SK-N-MC (cell line): Measurements from ENCODE around the gene TRAPPC4.
"Not testable (repeated sequence)": the region's sequence is repeated elsewhere in the genome, so short reads cannot be mapped to it uniquely, and the experiment has no call there.

Source experiments
- DNase-seq: peaks from one replicate; pipeline ENCODE4 v3.0.0-alpha.2; 2011; ENCODE audit warnings: low read depth, low spot score
- H3K27ac ChIP-seq: fragments of 200-600 bp; sonication (generic); 2 replicates; pipeline ENCODE4 v1.5.1; 2016; ENCODE audit warnings: mixed run types
- H3K36me3 ChIP-seq: fragments of 200-600 bp; sonication (generic); 2 replicates; pipeline ENCODE4 v1.6.1; 2017; ENCODE audit warnings: antibody characterized with exemption, low read length, mixed read lengths; ENCODE audit not compliant: insufficient read depth
- H3K4me3 ChIP-seq: fragments of 200-600 bp; sonication (generic); 2 replicates; pipeline ENCODE4 v1.5.1; 2016
- H3K9ac ChIP-seq: fragments of 200-600 bp; sonication (generic); 2 replicates; pipeline ENCODE4 v1.8.0; 2017; ENCODE audit warnings: mixed run types, mixed read lengths; ENCODE audit not compliant: insufficient read length
- H3K9me3 ChIP-seq: fragments of 200-600 bp; sonication (generic); 2 replicates; pipeline ENCODE4 v1.6.1; 2017; ENCODE audit warnings: low read depth, mild to moderate bottlenecking, antibody characterized with exemption, low read length, moderate library complexity, mixed read lengths
- EZH2 ChIP-seq: fragments of 200-600 bp; sonication (generic); IDR thresholded peaks from one replicate; pipeline ENCODE4 v1.6.1; 2017; ENCODE audit warnings: antibody characterized with exemption
- FOXP2 ChIP-seq: optimal IDR thresholded peaks from 2 replicates; pipeline ENCODE3; 2011; ENCODE audit warnings: mild to moderate bottlenecking, moderate library complexity; ENCODE audit not compliant: insufficient read depth; ENCODE audit errors: extremely low read length, control extremely low read depth
- POLR2AphosphoS5 ChIP-seq: IDR thresholded peaks from 2 replicates; pipeline ENCODE4 v1.6.1; 2012; ENCODE audit warnings: mild to moderate bottlenecking, low read depth, low read length, borderline replicate concordance

Gene TRAPPC4, protein sequence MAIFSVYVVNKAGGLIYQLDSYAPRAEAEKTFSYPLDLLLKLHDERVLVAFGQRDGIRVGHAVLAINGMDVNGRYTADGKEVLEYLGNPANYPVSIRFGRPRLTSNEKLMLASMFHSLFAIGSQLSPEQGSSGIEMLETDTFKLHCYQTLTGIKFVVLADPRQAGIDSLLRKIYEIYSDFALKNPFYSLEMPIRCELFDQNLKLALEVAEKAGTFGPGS

GRCh38 chr11:119018074-119018938, at the start of gene TRAPPC4, which contains the start of gene RPS25:
TRAPPC4 (plus strand) TSS chr11:119018766; CDS start chr11:119018796, 30 bp downstream.
RPS25 (minus strand) TSS chr11:119018343; CDS start chr11:119018284, 59 bp downstream.
- peak; percentile 86 for TF ChIP-seq POLR2AphosphoS5
- peak; percentile 85 for TF ChIP-seq FOXP2
- no peak for TF ChIP-seq EZH2
- peaks cover 66% of the 10 kb centered on the region for H3K36me3 ChIP-seq
- peak within 1 kb of the TSS; percentile 93 for H3K27ac ChIP-seq
- no peaks in the 10 kb centered on the region for H3K9me3 ChIP-seq
- H3K9ac ChIP-seq: peak within 1 kb of the TSS; percentile 100
- DNase-seq: peak; percentile 86
- peak within 1 kb of the TSS; percentile 100 for H3K4me3 ChIP-seq

GRCh38 chr11:118969508-118969907, 49.1 kb upstream of the TRAPPC4 start:
- DNase-seq, H3K9ac ChIP-seq, H3K36me3 ChIP-seq, H3K27ac ChIP-seq, H3K4me3 ChIP-seq, H3K9me3 ChIP-seq: not testable (repeated sequence)

DNA sequence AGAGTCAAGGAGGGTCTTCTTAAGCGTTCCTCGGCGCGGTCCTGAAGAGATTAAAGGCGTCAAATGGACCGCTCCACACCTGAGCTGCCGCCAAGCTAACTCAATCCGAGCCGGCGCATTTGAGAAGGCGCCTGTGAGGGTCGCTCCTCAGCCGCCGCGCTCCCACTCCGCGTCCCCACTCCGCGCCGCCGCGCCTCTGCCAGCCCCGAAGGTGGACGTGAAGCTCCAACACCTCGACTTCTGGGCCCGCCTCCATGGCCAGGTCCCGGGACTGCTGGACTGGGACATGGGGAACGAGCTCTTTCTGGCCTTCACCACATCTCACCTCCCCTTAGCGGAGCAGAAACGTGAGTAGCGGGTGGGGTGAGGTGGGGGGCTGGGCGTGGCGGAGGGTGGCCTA, 46.9 kb upstream of the TRAPPC4 start, which contains the start of gene FOXR1:
FOXR1 (plus strand) TSS at position 116 of the 400 bp plus-strand sequence; CDS start at position 287, 171 bp downstream.
- Histone ChIP-seq H3K9me3 (no peaks in the 10 kb centered on the region), H3K9ac (no peak within 1 kb of the TSS), H3K27ac (no peak within 1 kb of the TSS), H3K36me3 (no peaks in the 10 kb centered on the region), H3K4me3 (no peak within 1 kb of the TSS)
- TF ChIP-seq EZH2: no peak
- no peak for TF ChIP-seq FOXP2
- TF ChIP-seq POLR2AphosphoS5: no peak
- DNase-seq: no peak

DNA sequence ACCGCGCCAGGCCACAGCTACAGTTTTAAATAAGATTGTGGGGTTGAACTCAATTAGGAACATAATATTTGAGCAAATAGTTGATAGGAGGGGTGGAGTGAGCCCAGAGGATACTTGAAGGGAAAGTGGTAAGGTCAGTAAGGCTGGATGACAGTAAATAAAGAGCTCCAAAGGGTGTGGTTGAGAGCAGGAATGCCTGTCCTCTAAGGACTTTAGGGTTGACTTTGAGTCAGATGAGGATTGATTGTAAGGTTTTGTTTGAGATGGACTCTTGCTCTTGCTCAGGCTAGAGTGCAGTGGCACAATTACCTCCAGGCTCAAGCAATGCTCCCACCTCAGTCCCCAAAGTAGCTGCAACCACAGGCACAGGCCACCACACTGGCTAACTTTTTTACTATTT, 44.6 kb upstream of the TRAPPC4 start:
- no peak for DNase-seq
- Histone ChIP-seq H3K4me3 (no peak overlapping the region), H3K9me3 (no peaks in the 10 kb centered on the region), H3K27ac (no peak overlapping the region), H3K9ac (no peak overlapping the region), H3K36me3 (no peaks in the 10 kb centered on the region)
- TF ChIP-seq FOXP2 (no peak), EZH2 (no peak), POLR2AphosphoS5 (no peak)

DNA sequence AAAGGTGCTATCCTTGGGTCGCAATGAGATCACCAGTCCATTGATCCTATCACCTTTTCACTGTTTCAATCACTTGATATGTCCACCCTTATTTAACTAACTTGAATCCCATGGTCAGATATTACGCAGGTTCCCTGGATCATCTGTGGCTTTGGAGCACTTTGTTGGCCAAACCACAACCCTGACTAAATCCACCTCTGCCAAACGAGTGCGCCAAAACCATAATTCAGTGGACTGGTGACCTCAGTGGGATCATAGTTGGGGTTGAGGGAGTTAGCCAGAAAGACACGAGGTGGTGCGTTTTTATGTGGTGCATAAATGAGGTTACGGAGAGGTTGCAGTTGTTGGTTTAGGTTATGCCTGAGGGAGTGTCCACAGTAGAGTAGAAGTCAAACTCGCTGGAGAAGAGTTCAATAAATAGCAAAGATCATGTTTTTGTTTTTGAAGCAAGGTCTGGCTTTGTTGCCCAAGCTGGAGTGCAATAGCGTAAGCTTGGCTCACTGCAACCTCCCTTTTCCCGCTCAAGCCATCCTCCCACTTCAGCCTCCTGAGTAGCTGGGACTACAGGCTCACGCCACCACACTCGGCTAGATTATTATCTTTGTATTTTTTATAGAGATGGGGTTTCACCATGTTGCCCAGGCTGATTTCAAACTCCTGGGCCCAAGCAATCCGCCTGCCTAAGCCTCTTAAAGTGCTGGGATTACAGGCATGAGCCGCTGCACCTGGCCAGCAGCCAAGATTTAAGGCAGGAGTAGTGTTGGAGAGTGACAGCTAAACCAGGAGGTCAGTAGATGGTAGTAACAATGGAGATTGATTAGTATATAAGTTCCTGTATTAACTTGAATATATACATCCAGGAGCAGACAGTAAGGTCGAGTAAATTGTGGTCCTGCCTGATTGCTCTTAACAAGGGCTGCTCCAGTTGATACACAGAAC, 42.5 kb upstream of the TRAPPC4 start:
- no peaks in the 10 kb centered on the region for H3K9me3 ChIP-seq
- no peak overlapping the region for H3K4me3 ChIP-seq
- no peak overlapping the region for H3K27ac ChIP-seq
- TF ChIP-seq POLR2AphosphoS5 (no peak), EZH2 (no peak), FOXP2 (no peak)
- H3K9ac ChIP-seq: no peak overlapping the region
- no peak for DNase-seq
- H3K36me3 ChIP-seq: no peaks in the 10 kb centered on the region

GRCh38 chr11:118979434-118979833, 39.1 kb upstream of the TRAPPC4 start:
- TF ChIP-seq EZH2 (no peak), POLR2AphosphoS5 (no peak), FOXP2 (no peak)

GRCh38 chr11:118980191-118980881, 38.2 kb upstream of the TRAPPC4 start:
- Histone ChIP-seq H3K9me3 (no peaks in the 10 kb centered on the region), H3K9ac (no peak overlapping the region), H3K4me3 (no peak overlapping the region), H3K27ac (no peak overlapping the region), H3K36me3 (no peaks in the 10 kb centered on the region)
- TF ChIP-seq FOXP2: no peak
- TF ChIP-seq EZH2: no peak
- TF ChIP-seq POLR2AphosphoS5: no peak
- DNase-seq: no peak

More at GRCh38 chr11:118979434-118979833, 39.1 kb upstream of the TRAPPC4 start:
- no peaks in the 10 kb centered on the region for H3K9me3 ChIP-seq
- H3K27ac ChIP-seq: no peak overlapping the region
- H3K36me3 ChIP-seq: no peaks in the 10 kb centered on the region
- no peak for DNase-seq
- no peak overlapping the region for H3K4me3 ChIP-seq
- H3K9ac ChIP-seq: no peak overlapping the region

GRCh38 chr11:118984337-118984736, 34.2 kb upstream of the TRAPPC4 start:
- H3K9me3 ChIP-seq, DNase-seq, H3K27ac ChIP-seq, H3K4me3 ChIP-seq, H3K9ac ChIP-seq, H3K36me3 ChIP-seq: not testable (repeated sequence)
